ENCODE data around the gene ZCCHC8.
"Not testable (repeated sequence)": the region's sequence is repeated elsewhere in the genome, so short reads cannot be mapped to it uniquely, and the experiment has no call there.

Gene ZCCHC8

GRCh38 chr12:122500685-122501488 is at the start of gene ZCCHC8:
Gene ZCCHC8 (minus strand): TSS chr12:122500932. CDS start chr12:122500840, 92 bp downstream.
- DNase-seq, result peak; percentile 97

- no peak for DNase-seq
Observed at GRCh38 chr12:122547330-122547729, 46.6 kb upstream of the ZCCHC8 start.

DNA sequence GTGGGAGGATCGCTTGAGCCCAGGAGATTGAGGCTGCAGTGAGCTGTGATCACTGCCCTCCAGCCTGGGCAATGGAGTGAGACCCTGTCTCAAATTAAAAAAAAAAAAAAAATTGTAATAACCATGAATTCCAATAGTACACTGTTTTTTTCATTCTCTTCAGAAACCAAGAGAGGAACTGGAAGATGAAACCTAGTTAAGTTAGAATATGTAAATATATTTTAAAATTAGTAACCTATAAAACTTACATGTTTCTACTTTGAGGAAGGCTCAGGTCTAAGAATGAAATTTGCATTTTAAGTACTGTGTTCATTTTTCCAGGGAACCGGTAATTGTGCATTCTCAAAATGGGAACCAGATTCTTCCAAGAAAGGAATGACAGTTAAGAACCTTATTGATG is 45.1 kb upstream of the ZCCHC8 start:
- DNase-seq, result no peak

DNA sequence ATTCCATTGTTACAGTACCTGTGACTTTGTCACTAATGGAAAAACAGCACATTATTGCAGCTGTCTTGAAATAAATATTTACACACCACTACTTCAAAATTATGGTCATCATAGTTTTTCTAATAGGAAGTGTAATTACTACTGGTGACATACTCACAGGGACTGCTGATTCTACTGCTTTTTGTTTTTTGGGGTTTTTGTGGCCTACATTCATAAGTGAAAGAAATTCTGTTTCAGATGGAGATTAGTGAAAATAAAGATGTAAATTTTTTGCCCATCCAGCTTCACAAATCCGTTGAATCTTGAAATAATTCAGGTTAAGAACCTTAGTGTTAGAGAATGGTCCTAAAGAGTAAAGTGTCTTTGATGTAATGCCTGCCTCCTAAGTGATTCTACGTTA is 43.8 kb upstream of the ZCCHC8 start:
- no peak for DNase-seq

- no peak for DNase-seq
Observed at GRCh38 chr12:122538496-122538895, 37.8 kb upstream of the ZCCHC8 start.

DNA sequence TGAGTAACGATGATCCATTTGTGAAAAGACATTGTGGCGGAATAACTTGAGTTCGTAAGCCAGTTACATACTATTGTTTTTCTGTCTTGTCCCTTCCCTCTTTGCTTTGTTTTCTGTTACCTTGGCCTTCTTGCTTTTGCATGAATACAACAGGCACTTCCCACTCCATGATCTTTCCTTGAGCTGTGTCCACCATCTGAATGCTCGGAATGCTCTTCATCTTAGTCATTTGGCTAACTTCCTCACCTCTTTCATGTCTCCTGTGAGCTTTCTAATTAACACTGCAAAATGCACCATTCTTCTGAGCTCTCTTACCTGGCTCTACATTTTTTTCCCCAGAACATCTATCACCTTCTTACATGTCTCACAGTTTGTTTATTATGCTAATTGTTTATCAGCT is 36.3 kb upstream of the ZCCHC8 start:
- no peak for DNase-seq

GRCh38 chr12:122533856-122534255 is 33.1 kb upstream of the ZCCHC8 start:
- no peak for DNase-seq

- no peak for DNase-seq
Observed at GRCh38 chr12:122528992-122529391, 28.3 kb upstream of the ZCCHC8 start.

- DNase-seq, result no peak
Observed at GRCh38 chr12:122528582-122528981, 27.9 kb upstream of the ZCCHC8 start.

DNA sequence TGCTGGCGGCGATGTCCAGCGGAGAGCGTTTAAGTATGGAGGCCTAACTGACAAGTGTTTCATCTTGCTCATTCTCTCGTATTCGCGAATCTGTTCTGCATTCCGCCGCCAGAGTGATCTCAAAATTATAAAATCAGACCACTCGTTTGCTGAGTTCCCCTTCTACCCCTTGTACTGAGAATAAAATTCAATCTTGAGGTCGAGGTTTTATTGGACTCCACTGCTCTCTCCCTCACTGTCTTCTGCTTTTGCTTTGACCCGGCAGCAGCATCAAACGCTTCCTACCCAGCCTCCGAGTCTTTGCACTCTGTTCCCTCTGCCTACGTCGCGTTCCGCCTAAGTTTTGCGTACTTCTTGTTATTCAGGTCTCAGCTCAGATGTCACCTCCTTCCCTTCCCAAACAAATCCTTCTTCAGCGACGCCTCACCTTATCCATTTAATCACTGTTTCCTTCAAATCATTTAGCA is 26.8 kb upstream of the ZCCHC8 start:
- peak; percentile 24 for DNase-seq

DNA sequence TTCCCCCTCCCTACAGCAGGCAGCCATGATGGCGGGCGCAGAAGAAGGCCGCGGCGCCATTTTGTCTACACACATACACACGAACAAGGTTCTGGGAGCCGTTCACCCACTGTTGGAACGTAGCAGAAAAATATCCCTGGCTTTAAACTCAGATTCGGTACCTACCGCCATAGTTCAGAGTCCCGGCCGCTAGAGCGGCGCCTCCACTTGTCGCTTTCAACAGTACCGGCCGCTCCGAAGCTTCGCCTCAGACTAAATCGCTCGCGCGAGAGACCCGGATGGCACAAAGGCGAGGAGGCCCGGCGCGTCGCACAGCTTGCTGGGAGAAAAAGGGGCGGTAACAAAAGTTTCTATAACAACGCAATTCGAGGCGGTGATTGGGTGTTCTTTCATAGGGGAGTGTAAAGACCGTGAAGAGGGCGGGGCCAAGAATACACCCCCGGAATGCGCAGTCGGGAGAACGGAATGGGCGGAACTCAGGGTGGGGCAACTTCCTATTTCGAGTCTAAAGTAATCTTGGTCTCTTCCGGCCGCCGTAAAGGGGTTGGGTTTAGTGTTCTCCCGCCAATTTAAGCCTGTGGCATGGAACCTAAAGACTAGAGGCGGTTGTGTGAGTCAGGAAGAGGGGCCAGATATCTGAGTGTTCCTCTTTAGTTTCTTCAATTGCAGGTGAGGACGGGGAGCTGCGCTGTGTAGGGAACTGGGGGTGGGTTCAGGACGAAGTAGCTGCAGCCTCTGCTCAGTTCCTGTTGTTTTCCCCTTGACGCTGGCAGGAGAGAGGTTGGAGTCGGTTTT is 26.1 kb upstream of the ZCCHC8 start, which contains the start of the genes KNTC1 and RSRC2:
TSS of gene KNTC1 (plus strand) at position 567 of the 795 bp plus-strand sequence. CDS start 2,815 bp downstream, outside the sequence.
TSS of gene RSRC2 (minus strand) at position 254 of the 795 bp plus-strand sequence. CDS start at position 171, 83 bp downstream.
- peak; percentile 99 for DNase-seq

GRCh38 chr12:122523846-122524718 is 23.4 kb upstream of the ZCCHC8 start:
- DNase-seq, result no peak

- no peak for DNase-seq
Observed at GRCh38 chr12:122523280-122523679, 22.5 kb upstream of the ZCCHC8 start.

DNA sequence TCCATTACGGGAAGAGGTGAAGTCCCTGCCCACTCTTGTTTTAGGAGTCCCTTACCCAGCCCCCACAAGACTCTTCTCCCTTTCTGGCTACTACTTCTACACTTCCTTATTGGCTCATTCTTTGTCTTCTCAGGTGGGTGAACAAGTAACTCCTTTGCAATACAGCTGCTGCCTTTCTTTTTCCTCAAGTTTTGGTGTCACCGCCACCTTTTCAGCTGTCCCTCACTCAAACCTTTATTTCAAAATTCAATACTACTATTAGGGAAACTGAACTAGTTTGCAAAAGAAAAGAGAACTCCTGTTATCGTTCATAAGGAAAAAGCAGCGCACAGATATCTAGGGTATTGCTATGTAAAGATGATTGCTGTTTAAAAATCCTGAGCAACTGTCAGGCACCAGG is 19.9 kb upstream of the ZCCHC8 start:
- no peak for DNase-seq

GRCh38 chr12:122519418-122519817 is 18.7 kb upstream of the ZCCHC8 start:
- no peak for DNase-seq

- no peak for DNase-seq
Observed at GRCh38 chr12:122518908-122519307, 18.2 kb upstream of the ZCCHC8 start.

DNA sequence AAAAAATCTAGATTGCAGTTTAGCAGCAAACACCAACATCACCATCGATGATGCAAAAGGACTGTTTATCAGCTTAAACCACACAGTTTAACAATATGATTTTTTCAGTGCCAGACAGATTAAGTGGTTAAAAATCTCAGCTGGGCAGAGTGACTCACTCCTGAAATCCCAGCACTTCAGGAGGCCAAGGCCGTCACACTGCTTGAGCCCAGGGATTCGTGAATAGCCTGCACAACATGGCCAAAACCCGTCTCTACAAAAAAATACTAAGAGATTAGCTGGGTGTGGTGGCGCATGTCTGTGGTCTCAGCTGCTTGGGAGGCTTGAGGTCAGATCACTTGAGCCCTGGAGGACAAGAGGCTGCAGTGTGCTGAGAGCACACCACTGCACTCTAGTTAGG is 17.1 kb upstream of the ZCCHC8 start:
- no peak for DNase-seq

DNA sequence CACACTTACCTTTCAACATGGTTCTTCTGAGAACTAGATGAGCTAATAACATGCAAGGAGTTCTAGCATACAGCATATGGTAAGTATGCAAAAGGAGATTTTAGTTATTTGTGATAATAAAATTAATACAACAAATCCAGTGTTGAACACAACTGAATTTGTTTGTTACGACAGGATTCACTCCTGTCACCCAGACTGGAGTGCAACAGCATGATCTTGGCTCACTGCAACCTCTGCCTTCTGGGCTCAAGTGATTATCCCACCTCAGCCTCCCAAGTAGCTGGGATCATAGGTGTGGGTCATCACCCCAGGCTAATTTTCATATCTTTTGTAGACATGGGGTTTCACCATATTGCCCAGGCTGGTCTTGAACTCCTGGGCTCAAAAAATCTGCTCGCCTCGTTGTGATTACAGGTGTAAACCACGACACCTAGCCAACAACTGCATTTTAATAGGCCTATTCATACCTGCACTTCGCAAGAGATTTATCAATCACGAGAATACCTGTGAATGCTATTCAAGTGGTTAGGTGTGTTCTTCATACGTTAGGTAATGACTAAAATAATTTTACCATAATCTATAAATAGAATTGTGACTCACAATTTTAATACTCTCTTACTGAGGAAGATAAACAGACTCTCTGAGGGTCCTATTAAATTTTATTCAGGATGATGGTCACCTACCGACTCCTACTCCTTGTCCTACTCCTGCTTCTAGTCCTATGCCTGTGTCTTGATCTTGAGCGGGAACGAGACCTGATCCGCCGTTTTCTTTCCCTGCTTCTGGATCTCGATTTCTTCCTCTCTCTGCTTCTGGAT is 16.0 kb upstream of the ZCCHC8 start:
- no peak for DNase-seq

DNA sequence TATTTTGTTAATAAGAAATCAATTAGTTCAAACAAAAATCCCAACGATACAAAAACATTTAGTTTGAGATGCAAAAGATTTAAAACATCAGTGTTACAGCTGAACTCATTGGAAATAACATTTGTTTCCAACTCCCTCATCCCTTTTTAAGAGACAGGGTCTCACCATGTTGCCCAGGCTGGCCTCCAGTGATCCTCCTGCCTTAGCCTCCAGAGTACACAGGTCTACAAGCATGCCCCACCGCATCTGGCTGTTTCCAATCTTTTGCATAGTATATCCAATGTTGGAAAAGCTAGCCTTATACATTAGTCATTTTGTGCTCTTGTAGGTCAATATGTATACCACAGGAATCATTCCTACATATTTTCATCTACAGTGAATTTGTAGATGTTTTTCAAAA is 14.5 kb upstream of the ZCCHC8 start:
- no peak for DNase-seq

DNA sequence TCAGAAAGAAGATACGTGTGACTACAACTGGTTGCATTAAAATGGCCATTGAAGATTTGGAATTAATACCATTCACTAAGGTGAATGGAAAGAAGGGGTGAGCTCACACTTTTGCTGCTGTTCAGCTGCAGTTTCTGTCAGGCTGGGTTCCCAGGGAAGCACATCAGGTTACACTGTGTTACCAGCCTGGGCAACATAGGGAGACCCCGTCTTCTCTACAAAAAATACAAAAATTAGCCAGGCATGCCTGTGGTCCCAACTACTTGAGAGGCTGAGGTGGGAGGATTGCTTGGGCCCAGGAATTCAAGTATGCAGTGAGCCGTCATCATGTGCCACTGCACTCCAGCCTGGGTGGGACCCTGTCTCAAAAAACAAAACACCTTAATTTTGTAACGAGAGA is 12.9 kb upstream of the ZCCHC8 start:
- no peak for DNase-seq

- not testable (repeated sequence) for DNase-seq
Observed at GRCh38 chr12:122513028-122513427, 12.3 kb upstream of the ZCCHC8 start.

DNA sequence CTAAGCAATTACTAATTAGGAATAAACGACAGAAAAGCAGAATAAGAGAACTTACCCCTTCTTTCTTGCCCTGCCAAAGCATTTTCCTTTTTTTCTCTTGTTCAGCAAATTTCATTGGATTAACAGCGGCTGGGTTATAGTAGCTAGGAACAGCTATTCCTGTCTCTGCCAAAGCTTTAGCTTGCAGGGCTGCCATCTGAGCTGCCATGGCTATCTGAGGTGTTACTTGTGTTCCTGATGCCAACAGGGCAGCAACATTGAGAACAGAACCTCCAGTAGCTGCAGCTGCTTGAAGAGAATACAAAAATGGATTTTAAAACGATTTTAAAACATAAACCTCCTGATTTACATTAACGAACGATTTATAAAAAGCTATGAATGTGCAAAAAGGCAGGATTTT is 7.4 kb upstream of the ZCCHC8 start:
- no peak for DNase-seq

Measured in NCI-H2029 (cell line).